ENCODE results near the gene NUTM2B.
"Not testable (repeated sequence)": the region's sequence is repeated elsewhere in the genome, so short reads cannot be mapped to it uniquely, and the experiment has no call there.

Gene NUTM2B

GRCh38 chr10:79726620-79727019, 23.6 kb downstream of the NUTM2B start:
- not testable (repeated sequence) for DNase-seq (ENCODE audit: low read depth in 2 of 2, low spot score in 1 of 2)

GRCh38 chr10:79744844-79745243, 41.8 kb downstream of the NUTM2B start:
- not testable (repeated sequence) for DNase-seq (ENCODE audit: low read depth in 2 of 2, low spot score in 1 of 2)

- DNase-seq (ENCODE audit: low read depth in 2 of 2, low spot score in 1 of 2), result not testable (repeated sequence)
Observed at GRCh38 chr10:79748510-79748909, 45.5 kb downstream of the NUTM2B start.

- not testable (repeated sequence) for DNase-seq (ENCODE audit: low read depth in 2 of 2, low spot score in 1 of 2)
Observed at GRCh38 chr10:79753601-79754000, 50.6 kb downstream of the NUTM2B start.

- not testable (repeated sequence) for DNase-seq (ENCODE audit: low read depth in 2 of 2, low spot score in 1 of 2)
Observed at GRCh38 chr10:79758297-79758993, 55.4 kb downstream of the NUTM2B start.

All from stimulated activated CD8-positive, alpha-beta memory T cell treated with anti-CD3 and anti-CD28 coated beads, Interleukin-4, amount 100 ng/mL, for 1 hour (primary cell).